Measurements from ENCODE around the gene AKAP11. TPM values are rescaled to one million over a fixed set of nuclear protein-coding genes. Genes with fewer than 3 reads are reported as not detected.

AKAP11 gene
- total and polyA plus RNA-seq, 2 of the 13 experiments (the other 11 are each of a cell fraction or from before 2014, with no cell fraction given): 7.2 to 9.8 TPM

DNA sequence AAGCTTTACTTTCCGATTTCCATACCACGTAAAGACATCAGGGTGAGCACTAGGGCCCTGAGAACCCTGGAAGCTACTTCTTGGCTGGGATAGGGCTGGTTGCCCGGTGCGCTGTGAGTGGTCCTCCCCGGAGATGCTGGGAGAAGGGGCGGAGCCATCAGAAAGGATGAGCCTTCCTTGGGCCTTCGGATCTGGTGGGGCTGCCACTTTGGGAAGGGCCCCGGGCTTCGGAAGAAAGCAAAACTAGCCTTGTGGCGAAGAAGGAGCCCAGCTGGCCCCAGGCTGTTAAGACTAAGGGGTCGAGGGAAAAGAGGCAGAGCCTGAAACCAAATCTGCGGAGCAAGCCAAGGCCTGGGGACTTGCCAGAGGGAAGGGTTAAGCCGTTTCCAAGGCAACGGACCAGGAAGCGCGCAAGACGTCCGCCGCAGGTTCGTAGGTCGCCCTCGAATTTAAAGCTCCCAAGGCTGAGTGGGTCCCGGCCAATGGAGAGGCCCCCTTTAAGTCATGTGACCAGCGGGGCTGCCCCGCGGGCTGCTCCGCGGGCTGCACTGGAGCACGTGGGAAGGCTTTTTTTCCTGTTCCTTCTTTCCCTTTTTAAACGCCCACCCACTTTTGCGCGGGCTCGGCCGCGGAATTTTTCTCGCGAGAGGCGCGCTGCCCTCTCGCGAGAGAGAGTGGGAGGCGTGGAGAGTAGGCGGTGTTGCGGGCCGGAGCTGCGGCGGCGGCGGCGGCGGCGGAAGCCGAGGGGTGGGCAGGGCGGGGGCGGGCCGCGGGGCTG, 426 bp upstream of the AKAP11 start (continued):
- peak; percentile 80 for TF ChIP-seq ZNF652 (CRISPR knock-in tag; IDR thresholded peaks at IDR 0.05; ENCODE audit: borderline replicate concordance, low read depth)
- TF ChIP-seq, protein P1, sequence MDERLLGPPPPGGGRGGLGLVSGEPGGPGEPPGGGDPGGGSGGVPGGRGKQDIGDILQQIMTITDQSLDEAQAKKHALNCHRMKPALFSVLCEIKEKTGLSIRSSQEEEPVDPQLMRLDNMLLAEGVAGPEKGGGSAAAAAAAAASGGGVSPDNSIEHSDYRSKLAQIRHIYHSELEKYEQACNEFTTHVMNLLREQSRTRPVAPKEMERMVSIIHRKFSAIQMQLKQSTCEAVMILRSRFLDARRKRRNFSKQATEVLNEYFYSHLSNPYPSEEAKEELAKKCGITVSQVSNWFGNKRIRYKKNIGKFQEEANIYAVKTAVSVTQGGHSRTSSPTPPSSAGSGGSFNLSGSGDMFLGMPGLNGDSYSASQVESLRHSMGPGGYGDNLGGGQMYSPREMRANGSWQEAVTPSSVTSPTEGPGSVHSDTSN (CRISPR knock-in tag; IDR thresholded peaks at IDR 0.05): no peak
- no peak for TF ChIP-seq BHLHE40 (IDR thresholded peaks at IDR 0.05; ENCODE audit: low read length)
- TF ChIP-seq, protein P2, sequence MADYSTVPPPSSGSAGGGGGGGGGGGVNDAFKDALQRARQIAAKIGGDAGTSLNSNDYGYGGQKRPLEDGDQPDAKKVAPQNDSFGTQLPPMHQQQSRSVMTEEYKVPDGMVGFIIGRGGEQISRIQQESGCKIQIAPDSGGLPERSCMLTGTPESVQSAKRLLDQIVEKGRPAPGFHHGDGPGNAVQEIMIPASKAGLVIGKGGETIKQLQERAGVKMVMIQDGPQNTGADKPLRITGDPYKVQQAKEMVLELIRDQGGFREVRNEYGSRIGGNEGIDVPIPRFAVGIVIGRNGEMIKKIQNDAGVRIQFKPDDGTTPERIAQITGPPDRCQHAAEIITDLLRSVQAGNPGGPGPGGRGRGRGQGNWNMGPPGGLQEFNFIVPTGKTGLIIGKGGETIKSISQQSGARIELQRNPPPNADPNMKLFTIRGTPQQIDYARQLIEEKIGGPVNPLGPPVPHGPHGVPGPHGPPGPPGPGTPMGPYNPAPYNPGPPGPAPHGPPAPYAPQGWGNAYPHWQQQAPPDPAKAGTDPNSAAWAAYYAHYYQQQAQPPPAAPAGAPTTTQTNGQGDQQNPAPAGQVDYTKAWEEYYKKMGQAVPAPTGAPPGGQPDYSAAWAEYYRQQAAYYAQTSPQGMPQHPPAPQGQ (CRISPR knock-in tag; IDR thresholded peaks at IDR 0.05; ENCODE audit: borderline replicate concordance): no peak
- TF ChIP-seq, protein P3, sequence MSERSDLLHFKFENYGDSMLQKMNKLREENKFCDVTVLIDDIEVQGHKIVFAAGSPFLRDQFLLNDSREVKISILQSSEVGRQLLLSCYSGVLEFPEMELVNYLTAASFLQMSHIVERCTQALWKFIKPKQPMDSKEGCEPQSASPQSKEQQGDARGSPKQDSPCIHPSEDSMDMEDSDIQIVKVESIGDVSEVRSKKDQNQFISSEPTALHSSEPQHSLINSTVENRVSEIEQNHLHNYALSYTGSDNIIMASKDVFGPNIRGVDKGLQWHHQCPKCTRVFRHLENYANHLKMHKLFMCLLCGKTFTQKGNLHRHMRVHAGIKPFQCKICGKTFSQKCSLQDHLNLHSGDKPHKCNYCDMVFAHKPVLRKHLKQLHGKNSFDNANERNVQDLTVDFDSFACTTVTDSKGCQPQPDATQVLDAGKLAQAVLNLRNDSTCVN (CRISPR knock-in tag; IDR thresholded peaks at IDR 0.05; ENCODE audit: borderline replicate concordance): peak; percentile 55; the same call in 1 of the 2 replicates
- peak; percentile 80; the same call in 1 of the 2 replicates for TF ChIP-seq ZNF124 (CRISPR knock-in tag; IDR thresholded peaks at IDR 0.05)
- no peak for TF ChIP-seq EP300 (IDR thresholded peaks at IDR 0.05; ENCODE audit: low read depth in 2 of 2, low read length in 2 of 2)
- TF ChIP-seq EP300 (CRISPR knock-in tag; IDR thresholded peaks at IDR 0.05; ENCODE audit: borderline replicate concordance): peak; percentile 13; the same call in 1 of the 2 replicates
- TF ChIP-seq ZSCAN9 (CRISPR knock-in tag; IDR thresholded peaks at IDR 0.05; ENCODE audit: borderline replicate concordance): peak; percentile 96
- TF ChIP-seq, protein P4, sequence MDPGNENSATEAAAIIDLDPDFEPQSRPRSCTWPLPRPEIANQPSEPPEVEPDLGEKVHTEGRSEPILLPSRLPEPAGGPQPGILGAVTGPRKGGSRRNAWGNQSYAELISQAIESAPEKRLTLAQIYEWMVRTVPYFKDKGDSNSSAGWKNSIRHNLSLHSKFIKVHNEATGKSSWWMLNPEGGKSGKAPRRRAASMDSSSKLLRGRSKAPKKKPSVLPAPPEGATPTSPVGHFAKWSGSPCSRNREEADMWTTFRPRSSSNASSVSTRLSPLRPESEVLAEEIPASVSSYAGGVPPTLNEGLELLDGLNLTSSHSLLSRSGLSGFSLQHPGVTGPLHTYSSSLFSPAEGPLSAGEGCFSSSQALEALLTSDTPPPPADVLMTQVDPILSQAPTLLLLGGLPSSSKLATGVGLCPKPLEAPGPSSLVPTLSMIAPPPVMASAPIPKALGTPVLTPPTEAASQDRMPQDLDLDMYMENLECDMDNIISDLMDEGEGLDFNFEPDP (CRISPR knock-in tag; conservative IDR thresholded peaks at IDR 0.05): 0 out of 2 replicates have a peak, but pooled peaks have one; percentile 21
- TF ChIP-seq MATR3 (CRISPR knock-in tag; IDR thresholded peaks at IDR 0.05): no peak
- no peak for TF ChIP-seq ZNF224 (CRISPR knock-in tag; IDR thresholded peaks at IDR 0.05)
- peak; percentile 79; the same call in 1 of the 2 replicates for TF ChIP-seq ZNF616 (CRISPR knock-in tag; IDR thresholded peaks at IDR 0.05; ENCODE audit: low read depth)
- TF ChIP-seq ZNF367 (CRISPR knock-in tag; IDR thresholded peaks at IDR 0.05; ENCODE audit: borderline replicate concordance): peak; percentile 93
- no peak for TF ChIP-seq RBM22 (optimal IDR thresholded peaks at IDR 0.05; ENCODE audit: low read length)
- no peak for TF ChIP-seq ZNF292 (CRISPR knock-in tag; IDR thresholded peaks at IDR 0.05; ENCODE audit: borderline replicate concordance, low read depth)
- no peak for TF ChIP-seq CCAR2 (optimal IDR thresholded peaks at IDR 0.05; ENCODE audit: low read depth, low read length)
- TF ChIP-seq FOSL1 (CRISPR knock-in tag; IDR thresholded peaks at IDR 0.05; ENCODE audit: borderline replicate concordance): peak; percentile 37
- no peak for TF ChIP-seq NCOR1 (IDR thresholded peaks at IDR 0.05; ENCODE audit: borderline replicate concordance, low read length)
- TF ChIP-seq ZNF746 (CRISPR knock-in tag; IDR thresholded peaks at IDR 0.05): no peak
- peak; percentile 94 for TF ChIP-seq KLF15 (CRISPR knock-in tag; IDR thresholded peaks at IDR 0.05; ENCODE audit: borderline replicate concordance)
- peak; percentile 83; the same call in 1 of the 2 replicates for TF ChIP-seq KLF11 (CRISPR knock-in tag; IDR thresholded peaks at IDR 0.05)
- TF ChIP-seq, protein P5, sequence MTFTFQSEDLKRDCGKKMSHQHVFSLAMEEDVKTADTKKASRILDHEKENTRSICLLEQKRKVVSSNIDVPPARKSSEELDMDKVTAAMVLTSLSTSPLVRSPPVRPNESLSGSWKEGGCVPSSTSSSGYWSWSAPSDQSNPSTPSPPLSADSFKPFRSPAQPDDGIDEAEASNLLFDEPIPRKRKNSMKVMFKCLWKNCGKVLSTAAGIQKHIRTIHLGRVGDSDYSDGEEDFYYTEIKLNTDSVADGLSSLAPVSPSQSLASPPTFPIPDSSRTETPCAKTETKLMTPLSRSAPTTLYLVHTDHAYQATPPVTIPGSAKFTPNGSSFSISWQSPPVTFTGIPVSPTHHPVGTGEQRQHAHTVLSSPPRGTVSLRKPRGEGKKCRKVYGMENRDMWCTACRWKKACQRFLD (CRISPR knock-in tag; IDR thresholded peaks at IDR 0.05; ENCODE audit: borderline replicate concordance): peak; percentile 80; the same call in 1 of the 2 replicates
